ENCODE results near the gene OCIAD1. TPM values are rescaled to one million over a fixed set of nuclear protein-coding genes. Genes with fewer than 3 reads are reported as not detected.

OCIAD1 gene
- polyA plus RNA-seq, 3 donors: 112 to 145 (median 139) TPM

DNA sequence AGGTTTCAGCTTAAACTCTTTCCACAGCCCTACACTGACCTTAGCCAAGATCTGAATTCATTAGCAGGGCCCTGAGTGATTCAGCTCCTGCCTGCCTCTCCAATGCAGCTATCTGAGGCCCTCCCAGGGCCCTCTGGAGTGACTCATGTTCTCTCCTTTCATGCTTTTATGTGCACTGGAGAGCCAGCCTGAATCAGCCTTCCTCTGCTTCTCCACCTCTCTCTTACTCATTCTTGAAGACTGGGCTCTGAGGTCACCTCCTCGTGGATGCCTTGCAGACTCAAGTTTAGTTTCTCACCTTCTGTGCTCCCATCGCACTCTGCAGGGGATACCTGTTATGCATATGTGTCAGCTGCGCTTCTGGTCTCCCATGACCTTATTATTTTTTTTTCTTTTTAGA is 78.8 kb downstream of the OCIAD1 start:
- H3K4me1 Mint-ChIP-seq: peaks cover 12% of the 10 kb centered on the region
- peaks cover 0 to 2% of the 10 kb centered on the region in 2 donors for H3K36me3 Mint-ChIP-seq
- Histone ChIP-seq H3K36me3 (replicated peaks in 1 of 2; ENCODE audit: control insufficient read depth in 1 of 2, insufficient read depth in 2 of 2, low read length in 2 of 2) (no peaks in the 10 kb centered on the region), H3K4me1 (ENCODE audit: control insufficient read depth in 1 of 2, insufficient read depth in 2 of 2, low read length in 2 of 2) (peaks cover 6 to 9% of the 10 kb centered on the region in 2 donors), H3K9me3 (replicated peaks in 1 of 2; ENCODE audit: control insufficient read depth in 1 of 2, insufficient read depth in 1 of 2, low read length in 2 of 2) (peaks cover 0 to 2% of the 10 kb centered on the region in 2 donors), H4K20me1 (ENCODE audit: insufficient read depth, low read length) (no peaks in the 10 kb centered on the region), H3K27ac (ENCODE audit: low read depth in 1 of 2, low read length in 2 of 2) (no peak overlapping the region), H3K79me2 (ENCODE audit: insufficient read depth, low read length) (no peaks in the 10 kb centered on the region), H2AFZ (ENCODE audit: insufficient read depth, low read depth, low read length, poor library complexity, severe bottlenecking) (no peak overlapping the region), H3K4me2 (replicated peaks; ENCODE audit: extremely low read depth, low read length, poor library complexity, severe bottlenecking) (no peak overlapping the region), H3K27me3 (ENCODE audit: control insufficient read depth in 2 of 2, insufficient read depth in 2 of 2, low read length in 2 of 2) (peaks cover 0 to 3% of the 10 kb centered on the region in 2 donors), H3K9ac (ENCODE audit: insufficient read depth, low read length, poor library complexity, severe bottlenecking) (no peak overlapping the region), H3K4me3 (replicated peaks in 1 of 3; ENCODE audit: low read depth in 2 of 3, low read length in 3 of 3) (no peak overlapping the region)
- H3K9me3 Mint-ChIP-seq: peaks cover 0 to 9% (median 3%) of the 10 kb centered on the region in 7 donors
- no peak overlapping the region for H3K4me3 Mint-ChIP-seq
- TF ChIP-seq CTCF (IDR thresholded peaks at IDR 0.05): no peak
- DNase-seq: no peak
- WGBS (ENCODE audit: insufficient coverage): 100% methylated on average over 1 of the region's 3 CpGs
- intact Hi-C loops (cut with micrococcal nuclease): no loop called here
- peaks cover 4 to 9% (median 6%) of the 10 kb centered on the region in 3 donors for H3K27me3 Mint-ChIP-seq (ENCODE audit: low read depth in 3 of 3)
- H3K27ac Mint-ChIP-seq: no peak overlapping the region

GRCh38 chr4:48910511-48910910 is 79.6 kb downstream of the OCIAD1 start:
- no peak overlapping the region for H3K27ac ChIP-seq (ENCODE audit: low read depth in 1 of 2, low read length in 2 of 2)
- H3K9me3 ChIP-seq (replicated peaks in 1 of 2; ENCODE audit: control insufficient read depth in 1 of 2, insufficient read depth in 1 of 2, low read length in 2 of 2): peaks cover 0 to 2% of the 10 kb centered on the region in 2 donors
- Mint-ChIP-seq H3K36me3 (peaks cover 0 to 2% of the 10 kb centered on the region in 2 donors), H3K9me3 (peaks cover 0 to 9% (median 3%) of the 10 kb centered on the region in 7 donors), H3K4me3 (no peak overlapping the region), H3K27me3 (ENCODE audit: low read depth in 3 of 3) (peaks cover 2 to 9% (median 4%) of the 10 kb centered on the region in 3 donors), H3K4me1 (peaks cover 11% of the 10 kb centered on the region), H3K27ac (no peak overlapping the region)
- no peaks in the 10 kb centered on the region for H4K20me1 ChIP-seq (ENCODE audit: insufficient read depth, low read length)
- peaks cover 6 to 9% of the 10 kb centered on the region in 2 donors for H3K4me1 ChIP-seq (ENCODE audit: control insufficient read depth in 1 of 2, insufficient read depth in 2 of 2, low read length in 2 of 2)
- no peak overlapping the region for H3K9ac ChIP-seq (ENCODE audit: insufficient read depth, low read length, poor library complexity, severe bottlenecking)
- H2AFZ ChIP-seq (ENCODE audit: insufficient read depth, low read depth, low read length, poor library complexity, severe bottlenecking): no peak overlapping the region
- no peak for TF ChIP-seq CTCF (IDR thresholded peaks at IDR 0.05)
- H3K79me2 ChIP-seq (ENCODE audit: insufficient read depth, low read length): no peaks in the 10 kb centered on the region
- H3K4me2 ChIP-seq (replicated peaks; ENCODE audit: extremely low read depth, low read length, poor library complexity, severe bottlenecking): no peak overlapping the region
- peaks cover 0 to 3% of the 10 kb centered on the region in 2 donors for H3K27me3 ChIP-seq (ENCODE audit: control insufficient read depth in 2 of 2, insufficient read depth in 2 of 2, low read length in 2 of 2)
- no peaks in the 10 kb centered on the region for H3K36me3 ChIP-seq (replicated peaks in 1 of 2; ENCODE audit: control insufficient read depth in 1 of 2, insufficient read depth in 2 of 2, low read length in 2 of 2)
- intact Hi-C loops (cut with micrococcal nuclease): no loop called here
- no peak overlapping the region for H3K4me3 ChIP-seq (replicated peaks in 1 of 3; ENCODE audit: low read depth in 2 of 3, low read length in 3 of 3)
- DNase-seq: no peak

Other genes with a start within 250 kb of the OCIAD1 start
- gene FRYL, start 50.8 kb upstream of the OCIAD1 start, polyA plus RNA-seq: 10 to 100 TPM; 10.8 to 15.8 (median 14.4) TPM
- gene OCIAD2, start 75.7 kb downstream of the OCIAD1 start, polyA plus RNA-seq: 1 to 10 TPM; 2.1 to 3.1 (median 2.9) TPM
- not detected for gene CWH43, start 155.2 kb downstream of the OCIAD1 start, polyA plus RNA-seq